GM12874 (cell line): ENCODE data around the gene STX5.

Source experiments
- TF ChIP-seq, protein P1 (sequence below): IDR thresholded peaks from 2 replicates; pipeline ENCODE4 v1.5.1; 2011; ENCODE audit warnings: low read depth, mild to moderate bottlenecking, control low read depth, low read length, moderate library complexity; ENCODE audit not compliant: insufficient read depth

Gene STX5

DNA sequence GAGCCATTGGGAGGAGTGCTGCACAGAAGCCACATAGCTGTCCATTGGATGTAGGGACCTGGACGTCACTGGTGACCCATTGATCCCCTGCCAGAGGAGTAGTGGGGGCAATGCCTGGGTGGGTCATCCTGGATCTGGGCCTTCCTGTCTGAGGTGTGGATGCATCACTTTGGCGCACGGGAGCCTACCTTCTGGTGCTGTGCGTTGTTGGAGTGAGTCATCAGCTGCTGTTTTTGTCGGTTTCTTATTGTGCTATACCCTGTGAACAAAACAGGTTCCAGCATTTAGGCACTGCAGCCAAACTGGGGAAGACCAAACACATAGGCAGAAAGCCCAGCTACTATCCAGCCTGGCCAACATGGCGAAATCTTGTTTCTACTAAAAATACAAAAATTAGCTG, 57.4 kb downstream of the STX5 start:
- TF ChIP-seq, protein P1, sequence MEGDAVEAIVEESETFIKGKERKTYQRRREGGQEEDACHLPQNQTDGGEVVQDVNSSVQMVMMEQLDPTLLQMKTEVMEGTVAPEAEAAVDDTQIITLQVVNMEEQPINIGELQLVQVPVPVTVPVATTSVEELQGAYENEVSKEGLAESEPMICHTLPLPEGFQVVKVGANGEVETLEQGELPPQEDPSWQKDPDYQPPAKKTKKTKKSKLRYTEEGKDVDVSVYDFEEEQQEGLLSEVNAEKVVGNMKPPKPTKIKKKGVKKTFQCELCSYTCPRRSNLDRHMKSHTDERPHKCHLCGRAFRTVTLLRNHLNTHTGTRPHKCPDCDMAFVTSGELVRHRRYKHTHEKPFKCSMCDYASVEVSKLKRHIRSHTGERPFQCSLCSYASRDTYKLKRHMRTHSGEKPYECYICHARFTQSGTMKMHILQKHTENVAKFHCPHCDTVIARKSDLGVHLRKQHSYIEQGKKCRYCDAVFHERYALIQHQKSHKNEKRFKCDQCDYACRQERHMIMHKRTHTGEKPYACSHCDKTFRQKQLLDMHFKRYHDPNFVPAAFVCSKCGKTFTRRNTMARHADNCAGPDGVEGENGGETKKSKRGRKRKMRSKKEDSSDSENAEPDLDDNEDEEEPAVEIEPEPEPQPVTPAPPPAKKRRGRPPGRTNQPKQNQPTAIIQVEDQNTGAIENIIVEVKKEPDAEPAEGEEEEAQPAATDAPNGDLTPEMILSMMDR, result no peak

DNA sequence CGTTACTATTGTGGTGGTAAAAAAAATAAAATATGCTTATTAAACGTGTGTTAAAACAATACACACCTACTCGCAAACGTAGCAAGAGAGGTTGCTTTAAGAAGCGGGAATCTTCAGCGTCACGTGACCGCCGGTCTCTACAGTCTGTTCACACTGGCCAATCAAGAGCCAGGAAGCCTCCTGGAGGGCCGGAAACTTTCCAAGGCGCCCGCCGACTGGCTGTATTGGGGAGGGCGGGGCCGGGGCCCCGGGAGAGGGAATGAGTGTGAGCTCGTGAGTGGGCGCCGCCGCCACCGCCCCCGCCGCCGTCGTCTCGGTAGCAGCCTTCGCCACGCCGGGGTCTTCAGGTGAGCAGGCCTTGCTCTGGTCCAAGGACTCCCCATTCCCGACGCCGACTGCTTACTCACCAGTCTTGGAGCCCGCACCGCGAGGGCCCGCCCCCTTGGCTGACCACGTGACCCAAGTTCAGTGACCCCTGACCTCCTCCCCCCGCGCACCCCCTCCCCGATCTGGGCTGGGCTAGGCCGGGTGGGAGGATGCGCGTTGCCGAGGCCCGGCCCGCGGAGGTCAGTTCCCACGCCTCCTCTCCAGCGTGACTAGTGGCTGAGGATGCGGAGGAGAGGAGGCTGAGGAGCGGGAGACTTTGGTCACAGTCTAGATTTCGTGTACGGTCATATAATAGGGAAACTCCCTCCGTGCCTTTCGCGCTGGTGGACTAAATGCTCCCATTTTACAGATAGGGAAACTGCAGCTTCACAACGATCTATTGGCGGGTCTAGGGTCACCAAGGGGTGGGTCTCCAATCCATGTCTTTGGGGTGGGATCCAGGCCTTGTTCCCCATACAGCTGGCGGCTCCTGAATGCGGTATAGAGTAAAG, 60.5 kb downstream of the STX5 start, which contains the start of gene TAF6L:
TAF6L (plus strand) TSS at position 253 of the 878 bp plus-strand sequence. CDS start 4,388 bp downstream, outside the sequence.
- TF ChIP-seq, protein P1, result no peak

DNA sequence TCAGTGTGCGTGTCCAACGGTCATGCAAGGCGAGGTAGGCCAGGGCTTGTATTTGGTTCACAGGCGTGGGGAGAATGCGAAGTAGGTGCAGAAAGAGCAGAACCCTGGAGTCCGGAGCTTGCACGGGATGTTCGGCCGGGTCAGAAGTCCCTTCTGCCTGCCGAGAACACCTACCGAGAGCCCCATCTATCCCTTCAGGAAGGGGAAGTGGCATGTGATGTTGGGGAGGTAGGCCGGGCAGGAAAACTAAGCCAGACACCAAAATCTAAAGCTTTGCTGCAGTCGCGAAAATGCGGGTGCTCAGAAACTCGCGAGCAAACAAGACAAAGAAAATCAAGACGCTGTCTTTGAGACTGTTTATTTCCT, 61.1 kb downstream of the STX5 start:
- TF ChIP-seq, protein P1, result no peak

DNA sequence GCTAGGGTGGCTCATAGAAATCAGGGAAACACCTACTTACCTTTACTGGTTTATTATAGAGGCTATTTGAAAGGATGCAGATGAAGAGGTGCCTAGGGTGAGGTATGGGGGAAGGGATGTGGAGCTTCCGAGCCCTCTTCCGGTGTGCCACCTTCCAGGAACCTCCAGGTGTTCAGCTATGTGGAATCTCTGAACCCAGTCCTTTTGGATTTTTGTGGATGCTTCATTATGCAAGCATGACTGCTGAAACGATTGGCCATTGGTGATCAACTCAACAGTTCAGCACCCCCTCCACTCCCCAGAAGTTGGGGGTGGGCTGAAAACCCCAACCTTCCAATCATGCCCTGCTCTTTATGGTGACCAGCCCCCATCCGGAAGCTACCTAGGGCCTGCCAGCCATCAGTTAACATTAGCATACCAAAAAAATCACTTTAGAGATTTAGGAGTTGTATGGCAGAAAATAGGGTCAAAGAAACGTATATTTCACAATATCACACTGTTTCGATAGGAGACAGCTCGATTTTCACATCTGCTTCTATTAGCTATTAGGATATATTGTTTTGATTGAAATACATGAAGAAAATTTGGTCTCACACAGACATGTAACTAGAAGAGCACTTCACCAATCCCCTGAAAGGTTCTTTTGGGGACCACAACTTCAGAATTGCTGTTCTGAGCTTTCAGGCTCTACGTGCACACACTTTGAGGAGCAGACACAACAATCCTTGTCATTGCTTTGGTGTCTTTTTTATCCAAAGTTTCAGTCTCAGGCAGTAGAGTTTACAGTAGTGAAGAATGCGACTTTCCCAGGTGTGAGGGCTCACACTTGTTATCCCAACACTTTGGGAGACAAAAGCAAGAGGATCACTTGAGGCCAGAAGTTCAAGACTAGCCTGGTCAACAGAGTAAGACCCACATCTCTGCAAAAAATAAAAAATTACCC, 73.7 kb downstream of the STX5 start:
- TF ChIP-seq, protein P1, result no peak
